Liver (tissue), 9 donors: ENCODE data around the gene ST6GAL1. TPM values are rescaled to one million over a fixed set of nuclear protein-coding genes. Genes with fewer than 3 reads are reported as not detected.

Experiments used
- DNase-seq: peaks from one replicate; pipeline ENCODE4 v3.0.0-alpha.2; 2017; ENCODE audit warnings: low spot score
- H3K27ac ChIP-seq, 2 donors: one replicate each; pipeline ENCODE4 v1.7.0; 2013; ENCODE audit warnings: inconsistent platforms in 2 of 2, low read length in 2 of 2, control low read depth in 1 of 2, low read depth in 1 of 2, mild to moderate bottlenecking in 1 of 2
- H3K27me3 ChIP-seq, 4 donors: one replicate each; pipeline versions ENCODE4 v1.6.1 to v1.7.0; 2013; ENCODE audit warnings: low read length in 3 of 4, inconsistent platforms in 1 of 4, mild to moderate bottlenecking in 1 of 4, moderate library complexity in 1 of 4; ENCODE audit not compliant: control insufficient read depth in 4 of 4, insufficient read depth in 4 of 4
- H3K36me3 ChIP-seq, 4 donors: one replicate each; pipeline versions ENCODE4 v1.6.1 to v1.7.0; 2013; ENCODE audit warnings: low read length in 3 of 4, mild to moderate bottlenecking in 3 of 4, low read depth in 1 of 4, moderate library complexity in 1 of 4; ENCODE audit not compliant: control insufficient read depth in 4 of 4, insufficient read depth in 3 of 4
- H3K4me1 ChIP-seq, 4 donors: one replicate each; pipeline versions ENCODE4 v1.6.1 to v1.7.0; 2013; ENCODE audit warnings: low read length in 3 of 4, mild to moderate bottlenecking in 3 of 4, moderate library complexity in 1 of 4; ENCODE audit not compliant: control insufficient read depth in 4 of 4, insufficient read depth in 4 of 4
- H3K4me3 ChIP-seq, 3 donors: one replicate each; pipeline versions ENCODE4 v1.6.1 to v1.7.0; 2013; ENCODE audit warnings: low read length in 3 of 3, control low read depth in 1 of 3, low read depth in 1 of 3, mild to moderate bottlenecking in 1 of 3
- H3K9ac ChIP-seq, 2 donors: one replicate each; pipeline ENCODE4 v1.7.0; 2013; ENCODE audit warnings: low read length in 2 of 2, mild to moderate bottlenecking in 2 of 2, moderate library complexity in 2 of 2, control low read depth in 1 of 2, low read depth in 1 of 2
- H3K9me3 ChIP-seq, 4 donors: one replicate each; pipeline versions ENCODE4 v1.6.1 to v1.7.0; 2013; ENCODE audit warnings: low read length in 3 of 4; ENCODE audit not compliant: control insufficient read depth in 4 of 4
- EGR1 ChIP-seq, 2 donors: IDR thresholded peaks; 2 replicates each; pipeline ENCODE4 v1.6.1; 2016 to 2018; ENCODE audit warnings: antibody characterized with exemption in 2 of 2, low read depth in 2 of 2
- FOXA1 ChIP-seq: IDR thresholded peaks from 2 replicates; pipeline ENCODE4 v1.6.1; 2016; ENCODE audit warnings: antibody characterized with exemption
- FOXA2 ChIP-seq: IDR thresholded peaks from 2 replicates; pipeline ENCODE4 v1.6.1; 2016; ENCODE audit warnings: antibody characterized with exemption
- GABPA ChIP-seq, 2 donors: IDR thresholded peaks in 1 of 2; conservative IDR thresholded peaks in 1 of 2; 2 replicates each; pipeline ENCODE4 v1.6.1; 2016; ENCODE audit warnings: antibody characterized with exemption in 2 of 2, mild to moderate bottlenecking in 1 of 2, moderate library complexity in 1 of 2
- HNF4A ChIP-seq, 2 donors: conservative IDR thresholded peaks; 2 replicates each; pipeline ENCODE4 v1.6.1; 2016; ENCODE audit warnings: antibody characterized with exemption in 2 of 2, mild to moderate bottlenecking in 2 of 2
- HNF4G ChIP-seq: IDR thresholded peaks from 2 replicates; pipeline ENCODE4 v1.6.1; 2016; ENCODE audit warnings: antibody characterized with exemption
- JUND ChIP-seq, 2 donors: IDR thresholded peaks; 2 replicates each; pipeline ENCODE4 v1.6.1; 2016; ENCODE audit warnings: antibody characterized with exemption in 2 of 2
- NR2F2 ChIP-seq: IDR thresholded peaks from 2 replicates; pipeline ENCODE4 v1.6.1; 2016; ENCODE audit warnings: antibody characterized with exemption
- RAD21 ChIP-seq, 2 donors: IDR thresholded peaks; 2 replicates each; pipeline ENCODE4 v1.6.1; 2016; ENCODE audit warnings: antibody characterized with exemption in 2 of 2, mild to moderate bottlenecking in 2 of 2
- RXRA ChIP-seq, 2 donors: IDR thresholded peaks; 2 replicates each; pipeline ENCODE4 v1.6.1; 2017 to 2018; ENCODE audit warnings: antibody characterized with exemption in 2 of 2, mild to moderate bottlenecking in 1 of 2
- SP1 ChIP-seq: IDR thresholded peaks from 2 replicates; pipeline ENCODE4 v1.6.1; 2018; ENCODE audit warnings: antibody characterized with exemption, mild to moderate bottlenecking
- TAF1 ChIP-seq: conservative IDR thresholded peaks from 2 replicates; pipeline ENCODE4 v1.6.1; 2016; ENCODE audit warnings: antibody characterized with exemption, mild to moderate bottlenecking
- YY1 ChIP-seq: IDR thresholded peaks from 2 replicates; pipeline ENCODE4 v1.6.1; 2016; ENCODE audit warnings: antibody characterized with exemption, mild to moderate bottlenecking
- WGBS: extraction: QIAGEN DNeasy Blood & Tissue Kit; methylation state at CpG from one replicate; pipeline ENCODE4 v1.1.7; 2013; 5-methylcytosine and 5-hydroxymethylcytosine counted together
- polyA plus RNA-seq, 2 donors: library from polyadenylated mRNA; stranded (reverse) in 1 of 2; unstranded in 1 of 2; fragments of 200-250 nt in 1 of 2; fragments of >200 nt in 1 of 2; fragmentation: Nextera tagmentation in 1 of 2; extraction: Ambion mirVana in 1 of 2; gene quantifications; one replicate each; pipeline versions ENCODE4 v1.2.1 to v1.2.3, GENCODE V29; 2013 to 2015
- total RNA-seq, 2 donors: library from RNA; depleted of rRNA; stranded (reverse); fragments of >200 nt; gene quantifications; one replicate each; pipeline ENCODE4 v1.2.3, GENCODE V29; 2014
- TF ChIP-seq, protein P1 (sequence below): IDR thresholded peaks from 2 replicates; pipeline ENCODE4 v1.6.1; 2016; ENCODE audit warnings: antibody characterized with exemption
- TF ChIP-seq, protein P2 (sequence below): IDR thresholded peaks from 2 replicates; pipeline ENCODE4 v1.6.1; 2016; ENCODE audit warnings: antibody characterized with exemption
- TF ChIP-seq, protein P3 (sequence below): IDR thresholded peaks from 2 replicates; pipeline ENCODE4 v1.6.1; 2016; ENCODE audit warnings: antibody characterized with exemption
- TF ChIP-seq, protein P4 (sequence below): fragments of 150-350 bp; IDR thresholded peaks from 2 replicates; pipeline ENCODE4 v1.5.1; 2017; ENCODE audit warnings: improper control_type of control experiment, low read depth, low read length; ENCODE audit not compliant: missing input control
- TF ChIP-seq, protein P5 (sequence below): IDR thresholded peaks from 2 replicates; pipeline ENCODE4 v1.6.1; 2016; ENCODE audit warnings: antibody characterized with exemption, mild to moderate bottlenecking
- donor health status: healthy.
- donor health status: healthy.
- donor health status: healthy.
- donor health status: healthy.
- donor health status: healthy.

The ST6GAL1 gene
- total and polyA plus RNA-seq, 4 donors, result 102 to 425 (median 328) TPM

DNA sequence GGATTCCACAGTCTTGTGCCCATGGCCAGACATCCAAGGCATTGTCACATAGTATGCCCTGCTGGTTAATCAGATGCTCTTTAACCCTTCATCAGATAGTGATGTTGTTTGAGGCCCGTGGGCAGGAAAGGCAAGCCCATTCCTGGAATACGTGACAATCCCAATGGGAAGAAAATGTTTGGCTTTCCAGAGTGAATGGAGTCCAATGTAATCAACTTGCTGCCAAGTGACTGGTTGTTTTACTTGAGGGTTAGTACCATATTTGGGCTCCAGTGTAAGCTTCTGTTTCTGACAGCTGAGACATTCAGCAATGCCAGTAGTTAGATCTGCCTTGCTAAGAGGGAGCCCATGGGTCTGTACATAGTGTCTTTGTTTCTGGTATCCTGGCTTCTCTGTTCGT, 177.7 kb downstream of the ST6GAL1 start:
- WGBS, result 73% methylated on average over 3 of the region's 3 CpGs
- no peak overlapping the region for H3K4me3 ChIP-seq
- TF ChIP-seq FOXA1 (no peak), GABPA (IDR thresholded peaks at IDR 0.05 in 1 of 2, conservative IDR thresholded peaks at IDR 0.05 in 1 of 2) (no peak), EGR1 (IDR thresholded peaks at IDR 0.05; ENCODE audit: low read depth in 2 of 2) (no peak), FOXA2 (no peak), NR2F2 (no peak), RXRA (IDR thresholded peaks at IDR 0.05) (peak in 1 of 2 donors; percentile 8)
- TF ChIP-seq, protein P1, sequence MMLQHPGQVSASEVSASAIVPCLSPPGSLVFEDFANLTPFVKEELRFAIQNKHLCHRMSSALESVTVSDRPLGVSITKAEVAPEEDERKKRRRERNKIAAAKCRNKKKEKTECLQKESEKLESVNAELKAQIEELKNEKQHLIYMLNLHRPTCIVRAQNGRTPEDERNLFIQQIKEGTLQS, result no peak
- H3K9ac ChIP-seq, result no peak overlapping the region
- no peaks in the 10 kb centered on the region for H3K9me3 ChIP-seq
- H3K36me3 ChIP-seq, result no peaks in the 10 kb centered on the region
- H3K4me1 ChIP-seq, result no peaks in the 10 kb centered on the region
- H3K27me3 ChIP-seq, result no peaks in the 10 kb centered on the region
- no peak overlapping the region for H3K27ac ChIP-seq
- DNase-seq, result no peak

DNA sequence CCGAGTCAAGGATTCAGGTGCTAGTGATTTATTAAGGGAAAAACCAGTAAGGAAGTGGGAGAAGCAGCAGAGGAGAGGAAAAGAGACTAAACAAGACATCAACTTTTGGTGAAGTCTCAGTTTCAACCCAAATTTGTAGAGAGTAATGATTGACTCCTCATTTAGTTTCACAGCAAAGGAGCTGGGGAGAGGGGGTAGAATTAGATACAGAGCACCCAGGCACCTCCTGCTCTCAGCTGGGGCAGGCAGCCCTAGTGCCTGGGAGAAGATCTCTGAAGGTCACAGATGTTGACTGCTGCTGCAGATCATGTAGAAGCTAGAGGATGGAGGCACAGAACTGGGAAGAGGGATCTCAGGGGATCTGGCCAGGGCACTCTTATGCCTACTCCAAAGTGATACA, 179.8 kb downstream of the ST6GAL1 start:
- WGBS, result 87% methylated on average over 1 of the region's 1 CpG
- TF ChIP-seq EGR1 (IDR thresholded peaks at IDR 0.05; ENCODE audit: low read depth in 2 of 2), result no peak
- no peak for TF ChIP-seq FOXA1
- no peak for TF ChIP-seq HNF4A (conservative IDR thresholded peaks at IDR 0.05)
- no peak for TF ChIP-seq JUND (IDR thresholded peaks at IDR 0.05)
- TF ChIP-seq, protein P2, sequence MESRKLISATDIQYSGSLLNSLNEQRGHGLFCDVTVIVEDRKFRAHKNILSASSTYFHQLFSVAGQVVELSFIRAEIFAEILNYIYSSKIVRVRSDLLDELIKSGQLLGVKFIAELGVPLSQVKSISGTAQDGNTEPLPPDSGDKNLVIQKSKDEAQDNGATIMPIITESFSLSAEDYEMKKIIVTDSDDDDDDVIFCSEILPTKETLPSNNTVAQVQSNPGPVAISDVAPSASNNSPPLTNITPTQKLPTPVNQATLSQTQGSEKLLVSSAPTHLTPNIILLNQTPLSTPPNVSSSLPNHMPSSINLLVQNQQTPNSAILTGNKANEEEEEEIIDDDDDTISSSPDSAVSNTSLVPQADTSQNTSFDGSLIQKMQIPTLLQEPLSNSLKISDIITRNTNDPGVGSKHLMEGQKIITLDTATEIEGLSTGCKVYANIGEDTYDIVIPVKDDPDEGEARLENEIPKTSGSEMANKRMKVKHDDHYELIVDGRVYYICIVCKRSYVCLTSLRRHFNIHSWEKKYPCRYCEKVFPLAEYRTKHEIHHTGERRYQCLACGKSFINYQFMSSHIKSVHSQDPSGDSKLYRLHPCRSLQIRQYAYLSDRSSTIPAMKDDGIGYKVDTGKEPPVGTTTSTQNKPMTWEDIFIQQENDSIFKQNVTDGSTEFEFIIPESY, result no peak
- TF ChIP-seq YY1, result no peak
- TF ChIP-seq GABPA (IDR thresholded peaks at IDR 0.05 in 1 of 2, conservative IDR thresholded peaks at IDR 0.05 in 1 of 2), result no peak
- TF ChIP-seq FOXA2, result no peak
- TF ChIP-seq, protein P3, sequence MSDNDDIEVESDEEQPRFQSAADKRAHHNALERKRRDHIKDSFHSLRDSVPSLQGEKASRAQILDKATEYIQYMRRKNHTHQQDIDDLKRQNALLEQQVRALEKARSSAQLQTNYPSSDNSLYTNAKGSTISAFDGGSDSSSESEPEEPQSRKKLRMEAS, result no peak
- no peak for TF ChIP-seq RAD21 (IDR thresholded peaks at IDR 0.05)
- TF ChIP-seq RXRA (IDR thresholded peaks at IDR 0.05), result no peak
- TF ChIP-seq NR2F2, result no peak
- no peak for TF ChIP-seq SP1
- TF ChIP-seq, protein P1, result no peak
- no peak for TF ChIP-seq HNF4G
- TF ChIP-seq, protein P4, sequence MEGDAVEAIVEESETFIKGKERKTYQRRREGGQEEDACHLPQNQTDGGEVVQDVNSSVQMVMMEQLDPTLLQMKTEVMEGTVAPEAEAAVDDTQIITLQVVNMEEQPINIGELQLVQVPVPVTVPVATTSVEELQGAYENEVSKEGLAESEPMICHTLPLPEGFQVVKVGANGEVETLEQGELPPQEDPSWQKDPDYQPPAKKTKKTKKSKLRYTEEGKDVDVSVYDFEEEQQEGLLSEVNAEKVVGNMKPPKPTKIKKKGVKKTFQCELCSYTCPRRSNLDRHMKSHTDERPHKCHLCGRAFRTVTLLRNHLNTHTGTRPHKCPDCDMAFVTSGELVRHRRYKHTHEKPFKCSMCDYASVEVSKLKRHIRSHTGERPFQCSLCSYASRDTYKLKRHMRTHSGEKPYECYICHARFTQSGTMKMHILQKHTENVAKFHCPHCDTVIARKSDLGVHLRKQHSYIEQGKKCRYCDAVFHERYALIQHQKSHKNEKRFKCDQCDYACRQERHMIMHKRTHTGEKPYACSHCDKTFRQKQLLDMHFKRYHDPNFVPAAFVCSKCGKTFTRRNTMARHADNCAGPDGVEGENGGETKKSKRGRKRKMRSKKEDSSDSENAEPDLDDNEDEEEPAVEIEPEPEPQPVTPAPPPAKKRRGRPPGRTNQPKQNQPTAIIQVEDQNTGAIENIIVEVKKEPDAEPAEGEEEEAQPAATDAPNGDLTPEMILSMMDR, result no peak
- TF ChIP-seq TAF1, result no peak
- TF ChIP-seq, protein P5, sequence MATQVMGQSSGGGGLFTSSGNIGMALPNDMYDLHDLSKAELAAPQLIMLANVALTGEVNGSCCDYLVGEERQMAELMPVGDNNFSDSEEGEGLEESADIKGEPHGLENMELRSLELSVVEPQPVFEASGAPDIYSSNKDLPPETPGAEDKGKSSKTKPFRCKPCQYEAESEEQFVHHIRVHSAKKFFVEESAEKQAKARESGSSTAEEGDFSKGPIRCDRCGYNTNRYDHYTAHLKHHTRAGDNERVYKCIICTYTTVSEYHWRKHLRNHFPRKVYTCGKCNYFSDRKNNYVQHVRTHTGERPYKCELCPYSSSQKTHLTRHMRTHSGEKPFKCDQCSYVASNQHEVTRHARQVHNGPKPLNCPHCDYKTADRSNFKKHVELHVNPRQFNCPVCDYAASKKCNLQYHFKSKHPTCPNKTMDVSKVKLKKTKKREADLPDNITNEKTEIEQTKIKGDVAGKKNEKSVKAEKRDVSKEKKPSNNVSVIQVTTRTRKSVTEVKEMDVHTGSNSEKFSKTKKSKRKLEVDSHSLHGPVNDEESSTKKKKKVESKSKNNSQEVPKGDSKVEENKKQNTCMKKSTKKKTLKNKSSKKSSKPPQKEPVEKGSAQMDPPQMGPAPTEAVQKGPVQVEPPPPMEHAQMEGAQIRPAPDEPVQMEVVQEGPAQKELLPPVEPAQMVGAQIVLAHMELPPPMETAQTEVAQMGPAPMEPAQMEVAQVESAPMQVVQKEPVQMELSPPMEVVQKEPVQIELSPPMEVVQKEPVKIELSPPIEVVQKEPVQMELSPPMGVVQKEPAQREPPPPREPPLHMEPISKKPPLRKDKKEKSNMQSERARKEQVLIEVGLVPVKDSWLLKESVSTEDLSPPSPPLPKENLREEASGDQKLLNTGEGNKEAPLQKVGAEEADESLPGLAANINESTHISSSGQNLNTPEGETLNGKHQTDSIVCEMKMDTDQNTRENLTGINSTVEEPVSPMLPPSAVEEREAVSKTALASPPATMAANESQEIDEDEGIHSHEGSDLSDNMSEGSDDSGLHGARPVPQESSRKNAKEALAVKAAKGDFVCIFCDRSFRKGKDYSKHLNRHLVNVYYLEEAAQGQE, result no peak
- no peaks in the 10 kb centered on the region for H3K27me3 ChIP-seq
- no peak overlapping the region for H3K9ac ChIP-seq
- H3K27ac ChIP-seq, result no peak overlapping the region
- H3K4me1 ChIP-seq, result no peaks in the 10 kb centered on the region
- H3K9me3 ChIP-seq, result no peaks in the 10 kb centered on the region
- H3K36me3 ChIP-seq, result no peaks in the 10 kb centered on the region
- no peak overlapping the region for H3K4me3 ChIP-seq
- no peak for DNase-seq
